Tibial artery (tissue), 4 donors: ENCODE data around the gene DLGAP1.

Source experiments
- DNase-seq, 2 donors: peaks; one replicate each; pipeline ENCODE4 v3.0.0-alpha.2; 2019
- H3K27ac ChIP-seq, 2 donors: fragments of 200-600 bp; sonication (generic) in 1 of 2; 1 replicate in 1 of 2; 2 replicates in 1 of 2; pipeline ENCODE4 v1.5.1; 2018 to 2019; ENCODE audit warnings: mild to moderate bottlenecking in 1 of 2
- H3K27me3 ChIP-seq, 2 donors: fragments of 200-600 bp; sonication (generic) in 1 of 2; one replicate each; pipeline versions ENCODE4 v1.5.1 to v1.6.0; 2016 to 2019
- H3K36me3 ChIP-seq, 3 donors: fragments of 200-600 bp; sonication (generic) in 2 of 3; one replicate each; pipeline ENCODE4 v1.5.1; 2016 to 2019; ENCODE audit warnings: mild to moderate bottlenecking in 2 of 3
- H3K4me1 ChIP-seq, 4 donors: fragments of 200-600 bp; sonication (generic) in 2 of 4; 1 replicate in 3 of 4; 2 replicates in 1 of 4; pipeline ENCODE4 v1.5.1; 2016 to 2019
- H3K4me3 ChIP-seq, 2 donors: fragments of 200-600 bp; sonication (generic) in 1 of 2; 1 replicate in 1 of 2; 2 replicates in 1 of 2; pipeline ENCODE4 v1.5.1; 2018 to 2019; ENCODE audit warnings: mild to moderate bottlenecking in 2 of 2
- H3K9me3 ChIP-seq, 3 donors: fragments of 200-600 bp; sonication (generic) in 1 of 3; one replicate each; pipeline ENCODE4 v1.5.1; 2016 to 2019
- intact Hi-C: fragments of 100-400 bp; cut with DNase I; formaldehyde crosslinking; loops from one replicate; pipeline ENCODE4 v1.15.0; 2023; ENCODE audit warnings: low total_unique reads
- TF ChIP-seq, protein P1 (sequence below), 2 experiments: fragments of 200-600 bp in 1 of 2; fragments of 450-650 bp in 1 of 2; IDR thresholded peaks; one replicate each; pipeline ENCODE4 v1.5.1; 2017 to 2019; ENCODE audit warnings: antibody characterized with exemption in 2 of 2, mild to moderate bottlenecking in 1 of 2, moderate library complexity in 1 of 2

DLGAP1 gene

GRCh38 chr18:3689091-3689490 lies 766.0 kb downstream of the DLGAP1 start:
- Histone ChIP-seq H3K4me1 (no peaks in the 10 kb centered on the region), H3K9me3 (no peaks in the 10 kb centered on the region), H3K27ac (no peak overlapping the region), H3K36me3 (no peaks in the 10 kb centered on the region), H3K27me3 (no peaks in the 10 kb centered on the region), H3K4me3 (no peak overlapping the region)
- TF ChIP-seq, protein P1, sequence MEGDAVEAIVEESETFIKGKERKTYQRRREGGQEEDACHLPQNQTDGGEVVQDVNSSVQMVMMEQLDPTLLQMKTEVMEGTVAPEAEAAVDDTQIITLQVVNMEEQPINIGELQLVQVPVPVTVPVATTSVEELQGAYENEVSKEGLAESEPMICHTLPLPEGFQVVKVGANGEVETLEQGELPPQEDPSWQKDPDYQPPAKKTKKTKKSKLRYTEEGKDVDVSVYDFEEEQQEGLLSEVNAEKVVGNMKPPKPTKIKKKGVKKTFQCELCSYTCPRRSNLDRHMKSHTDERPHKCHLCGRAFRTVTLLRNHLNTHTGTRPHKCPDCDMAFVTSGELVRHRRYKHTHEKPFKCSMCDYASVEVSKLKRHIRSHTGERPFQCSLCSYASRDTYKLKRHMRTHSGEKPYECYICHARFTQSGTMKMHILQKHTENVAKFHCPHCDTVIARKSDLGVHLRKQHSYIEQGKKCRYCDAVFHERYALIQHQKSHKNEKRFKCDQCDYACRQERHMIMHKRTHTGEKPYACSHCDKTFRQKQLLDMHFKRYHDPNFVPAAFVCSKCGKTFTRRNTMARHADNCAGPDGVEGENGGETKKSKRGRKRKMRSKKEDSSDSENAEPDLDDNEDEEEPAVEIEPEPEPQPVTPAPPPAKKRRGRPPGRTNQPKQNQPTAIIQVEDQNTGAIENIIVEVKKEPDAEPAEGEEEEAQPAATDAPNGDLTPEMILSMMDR (IDR thresholded peaks at IDR 0.05), result no peak
- DNase-seq, result no peak
- intact Hi-C loops, result no loop called here

DNA sequence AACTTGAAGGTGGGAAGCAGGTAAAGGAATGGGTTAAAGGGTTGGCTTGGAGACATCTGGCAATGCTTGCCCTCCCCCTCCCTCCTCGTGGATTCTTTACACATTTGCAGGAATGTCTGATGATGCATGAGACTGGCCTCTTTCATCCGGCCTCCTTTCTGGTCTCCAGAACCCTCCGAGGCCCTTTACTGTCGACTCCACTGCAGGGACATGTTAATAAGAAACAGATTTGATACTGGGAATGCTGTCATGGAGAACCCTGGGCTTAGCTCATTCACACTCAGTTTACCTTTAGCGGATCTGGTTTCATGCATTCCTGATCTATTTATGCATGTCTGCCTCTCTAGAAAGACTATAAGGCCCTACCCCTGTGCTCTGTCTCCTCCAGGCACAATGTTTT lies 766.4 kb downstream of the DLGAP1 start:
- no peaks in the 10 kb centered on the region for H3K4me1 ChIP-seq
- no peak for DNase-seq
- TF ChIP-seq, protein P1 (IDR thresholded peaks at IDR 0.05), result no peak
- H3K27me3 ChIP-seq, result no peaks in the 10 kb centered on the region
- no peak overlapping the region for H3K4me3 ChIP-seq
- no peaks in the 10 kb centered on the region for H3K36me3 ChIP-seq
- H3K27ac ChIP-seq, result no peak overlapping the region
- H3K9me3 ChIP-seq, result no peaks in the 10 kb centered on the region
- intact Hi-C loops, result no loop called here

- no peaks in the 10 kb centered on the region for H3K4me1 ChIP-seq
- intact Hi-C loops, result no loop called here
- no peaks in the 10 kb centered on the region for H3K27me3 ChIP-seq
- no peaks in the 10 kb centered on the region for H3K9me3 ChIP-seq
- no peak for DNase-seq
- no peak overlapping the region for H3K27ac ChIP-seq
- TF ChIP-seq, protein P1 (IDR thresholded peaks at IDR 0.05), result no peak
- no peaks in the 10 kb centered on the region for H3K36me3 ChIP-seq
- no peak overlapping the region for H3K4me3 ChIP-seq
These were observed 771.6 kb downstream of the DLGAP1 start for GRCh38 chr18:3683483-3683882.

DNA sequence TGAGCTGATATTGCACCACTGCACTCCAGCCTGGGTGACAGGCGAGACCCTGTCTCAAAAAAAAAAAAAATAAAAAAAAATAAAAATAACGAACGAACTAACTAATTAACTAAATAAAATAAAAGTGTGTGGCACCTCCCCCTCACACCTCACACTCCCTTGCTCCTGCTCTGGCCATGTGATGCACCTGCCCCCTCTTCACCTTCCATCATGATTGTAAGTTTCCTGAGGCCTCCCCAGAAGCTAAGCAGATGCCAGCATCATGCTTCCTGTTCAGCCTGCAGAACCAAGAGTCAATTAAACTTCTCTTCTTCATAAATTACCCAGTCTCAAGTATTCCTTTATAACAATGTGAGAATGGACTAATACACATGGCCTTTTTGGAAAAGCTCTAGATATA lies 773.0 kb downstream of the DLGAP1 start:
- no peak overlapping the region for H3K4me3 ChIP-seq
- intact Hi-C loops, result no loop called here
- no peaks in the 10 kb centered on the region for H3K27me3 ChIP-seq
- no peaks in the 10 kb centered on the region for H3K4me1 ChIP-seq
- TF ChIP-seq, protein P1 (IDR thresholded peaks at IDR 0.05), result no peak
- H3K27ac ChIP-seq, result no peak overlapping the region
- DNase-seq, result no peak
- no peaks in the 10 kb centered on the region for H3K9me3 ChIP-seq
- no peaks in the 10 kb centered on the region for H3K36me3 ChIP-seq

DNA sequence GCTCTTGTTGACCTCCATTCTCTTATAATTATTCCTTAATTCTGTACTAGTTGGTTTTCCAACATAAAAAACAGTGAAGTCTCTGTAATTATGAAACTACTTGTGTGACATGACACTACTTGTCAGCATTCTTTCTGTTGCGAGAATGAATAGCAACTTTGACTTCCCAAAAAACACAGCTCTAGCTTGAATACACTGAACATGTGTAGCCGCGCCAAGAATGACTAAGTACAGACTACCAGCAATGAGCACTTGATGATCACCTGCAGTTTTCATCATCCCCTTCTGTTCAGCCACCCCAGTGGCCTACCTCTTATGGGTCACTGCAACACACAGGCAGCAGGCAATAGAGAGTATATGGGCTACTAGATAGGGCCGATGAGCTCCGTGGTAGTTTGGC lies 775.9 kb downstream of the DLGAP1 start:
- H3K27ac ChIP-seq, result no peak overlapping the region
- TF ChIP-seq, protein P1 (IDR thresholded peaks at IDR 0.05), result no peak
- intact Hi-C loops, result no loop called here

GRCh38 chr18:3675994-3676393 lies 779.1 kb downstream of the DLGAP1 start:
- no peaks in the 10 kb centered on the region for H3K27me3 ChIP-seq

More for the DNA sequence above, 775.9 kb downstream of the DLGAP1 start:
- Histone ChIP-seq H3K4me1 (no peaks in the 10 kb centered on the region), H3K4me3 (no peak overlapping the region), H3K36me3 (no peaks in the 10 kb centered on the region), H3K27me3 (no peaks in the 10 kb centered on the region), H3K9me3 (no peaks in the 10 kb centered on the region)
- no peak for DNase-seq

More at GRCh38 chr18:3675994-3676393, 779.1 kb downstream of the DLGAP1 start:
- no peak overlapping the region for H3K27ac ChIP-seq
- no peak for DNase-seq
- no peaks in the 10 kb centered on the region for H3K9me3 ChIP-seq
- intact Hi-C loops, result no loop called here
- no peaks in the 10 kb centered on the region for H3K4me1 ChIP-seq
- TF ChIP-seq, protein P1 (IDR thresholded peaks at IDR 0.05), result no peak
- H3K4me3 ChIP-seq, result no peak overlapping the region
- H3K36me3 ChIP-seq, result no peaks in the 10 kb centered on the region
